NT2/D1 (cell line): ENCODE results near the gene NPIPB4.
"Not testable (repeated sequence)": the region's sequence is repeated elsewhere in the genome, so short reads cannot be mapped to it uniquely, and the experiment has no call there.

Source experiments
- DNase-seq: peaks from one replicate; pipeline ENCODE4 v3.0.0-alpha.2; 2011; ENCODE audit warnings: low read depth, low spot score
- H3K27me3 ChIP-seq: 2 replicates; pipeline ENCODE4 v1.6.0; 2011; ENCODE audit warnings: mild to moderate bottlenecking; ENCODE audit not compliant: insufficient read length, insufficient read depth
- H3K36me3 ChIP-seq: 2 replicates; pipeline ENCODE4 v1.6.1; 2011; ENCODE audit warnings: mild to moderate bottlenecking, low read length, mixed read lengths; ENCODE audit not compliant: insufficient read depth, insufficient read length
- H3K4me1 ChIP-seq: 2 replicates; pipeline ENCODE4 v1.5.1; 2011; ENCODE audit not compliant: insufficient read depth, insufficient read length
- H3K4me3 ChIP-seq: 2 replicates; pipeline ENCODE4 v1.5.1; 2011; ENCODE audit warnings: low read depth; ENCODE audit not compliant: insufficient read length
- H3K9ac ChIP-seq: 2 replicates; pipeline ENCODE4 v1.6.0; 2011; ENCODE audit warnings: low read depth; ENCODE audit not compliant: insufficient read length
- H3K9me3 ChIP-seq: 2 replicates; pipeline ENCODE4 v1.5.1; 2011; ENCODE audit warnings: mild to moderate bottlenecking, low read length; ENCODE audit not compliant: insufficient read depth

NPIPB4 gene

DNA sequence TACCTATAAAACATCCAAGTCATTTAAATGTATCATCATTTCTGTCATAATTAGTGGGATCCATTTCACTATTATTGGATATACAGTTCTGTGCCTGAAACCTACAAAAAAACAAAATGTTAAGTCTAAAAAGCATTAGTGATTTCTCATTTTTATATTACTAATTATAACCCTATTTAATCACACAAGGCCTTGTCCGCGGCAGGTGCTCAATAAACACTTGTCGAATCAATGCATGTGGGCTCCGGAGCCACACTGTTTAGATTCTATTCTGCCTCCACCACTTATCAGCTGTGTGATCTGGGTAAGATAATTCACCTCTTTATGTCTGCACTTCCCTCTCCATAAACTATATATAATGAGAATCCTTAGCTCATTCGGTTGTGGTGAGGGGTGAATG is at the start of gene NPIPB4:
NPIPB4 (minus strand) TSS at position 101 of the 400 bp plus-strand sequence. CDS start 378 bp downstream, outside the sequence.
- H3K9me3 ChIP-seq, H3K9ac ChIP-seq, H3K4me1 ChIP-seq, DNase-seq, H3K27me3 ChIP-seq, H3K4me3 ChIP-seq, H3K36me3 ChIP-seq: not testable (repeated sequence)

DNA sequence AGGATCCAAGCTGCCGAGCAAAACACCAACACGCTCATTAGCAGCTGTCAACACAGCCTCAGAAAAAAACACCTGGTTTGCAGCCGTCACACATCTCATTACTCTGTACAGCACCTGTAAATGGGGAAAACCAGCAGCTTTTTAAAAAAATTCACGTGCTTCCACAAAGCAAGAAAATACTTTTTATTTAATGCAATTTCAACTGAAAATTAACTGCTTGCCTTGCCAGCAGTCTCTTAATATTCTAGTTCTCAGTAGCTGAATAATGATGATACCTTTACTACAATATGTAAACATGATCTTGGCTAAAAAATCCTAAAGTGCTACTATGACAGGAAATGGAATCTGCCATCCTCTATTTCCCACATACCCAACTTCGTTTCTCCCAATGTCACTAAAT is 41.4 kb upstream of the NPIPB4 start:
- H3K36me3 ChIP-seq, H3K27me3 ChIP-seq, H3K4me1 ChIP-seq, H3K9ac ChIP-seq, H3K4me3 ChIP-seq, H3K9me3 ChIP-seq, DNase-seq: not testable (repeated sequence)

DNA sequence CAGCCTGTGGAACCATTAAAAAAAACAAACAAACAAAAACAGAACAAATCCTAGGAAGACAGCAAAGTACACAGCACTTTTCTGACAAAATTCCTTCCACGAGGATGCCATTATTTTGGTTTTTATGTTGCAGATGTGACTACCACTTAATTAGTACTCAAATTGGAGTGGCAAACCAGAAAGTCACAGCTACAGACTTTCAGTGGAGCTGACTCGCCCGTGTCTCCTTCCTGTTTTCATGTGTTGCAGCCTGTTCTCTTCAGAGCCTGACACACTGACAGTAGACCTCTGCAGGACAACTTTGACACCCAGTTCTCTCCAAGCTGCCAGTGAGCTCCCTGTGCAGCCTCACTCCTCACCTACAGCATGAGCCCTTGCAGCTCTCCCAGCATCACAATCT is 24.4 kb upstream of the NPIPB4 start:
- not testable (repeated sequence) for DNase-seq, H3K4me3 ChIP-seq, H3K9me3 ChIP-seq, H3K36me3 ChIP-seq, H3K4me1 ChIP-seq, H3K27me3 ChIP-seq, H3K9ac ChIP-seq

DNA sequence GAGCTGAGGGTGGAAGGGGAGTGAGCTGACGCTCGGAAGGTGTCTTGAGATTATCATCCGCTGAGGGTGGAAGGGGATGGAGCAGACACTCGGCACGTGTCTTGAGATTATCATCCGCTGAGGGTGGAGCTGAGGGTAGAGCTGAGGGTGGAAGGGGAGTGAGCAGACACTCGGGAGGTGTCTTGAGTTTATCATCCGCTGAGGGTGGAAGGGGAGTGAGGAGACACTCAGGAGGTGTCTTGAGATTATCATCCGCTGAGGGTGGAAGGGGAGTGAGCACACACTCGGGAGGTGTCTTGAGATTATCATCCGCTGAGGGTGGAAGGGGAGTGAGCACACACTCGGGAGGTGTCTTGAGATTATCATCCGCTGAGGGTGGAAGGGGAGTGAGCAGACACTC is 20.4 kb downstream of the NPIPB4 start:
- peaks cover 11% of the 10 kb centered on the region for H3K27me3 ChIP-seq
- H3K9me3 ChIP-seq, H3K36me3 ChIP-seq, DNase-seq, H3K4me1 ChIP-seq, H3K4me3 ChIP-seq, H3K9ac ChIP-seq: not testable (repeated sequence)

- H3K9ac ChIP-seq, H3K36me3 ChIP-seq, DNase-seq, H3K4me3 ChIP-seq, H3K4me1 ChIP-seq, H3K9me3 ChIP-seq: not testable (repeated sequence)
- H3K27me3 ChIP-seq, result peaks cover 11% of the 10 kb centered on the region
Measured at GRCh38 chr16:21836334-21836733, 21.2 kb downstream of the NPIPB4 start.

GRCh38 chr16:21835747-21836146 is 21.8 kb downstream of the NPIPB4 start:
- not testable (repeated sequence) for DNase-seq, H3K4me3 ChIP-seq, H3K9ac ChIP-seq, H3K4me1 ChIP-seq, H3K9me3 ChIP-seq, H3K36me3 ChIP-seq
- peaks cover 11% of the 10 kb centered on the region for H3K27me3 ChIP-seq

DNA sequence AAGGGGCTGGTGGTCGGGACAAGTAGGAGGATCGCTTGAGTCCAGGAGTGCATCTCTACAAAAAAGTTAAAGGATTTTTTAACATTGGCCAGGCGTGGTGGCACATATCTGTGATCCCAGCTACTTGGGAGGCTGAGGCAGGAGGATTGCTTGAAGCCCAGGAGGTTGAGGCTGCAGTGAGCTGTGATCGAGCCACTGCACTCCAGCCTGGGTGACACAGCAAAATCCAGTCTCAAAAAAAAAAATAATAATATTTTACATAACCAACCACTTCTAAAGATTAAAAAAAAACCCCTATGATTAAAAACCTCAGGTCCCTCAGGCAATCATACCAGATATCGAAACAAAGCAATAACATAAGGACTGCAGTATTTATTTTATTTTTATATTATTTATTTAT is 23.3 kb downstream of the NPIPB4 start:
- not testable (repeated sequence) for DNase-seq, H3K9me3 ChIP-seq, H3K4me1 ChIP-seq, H3K4me3 ChIP-seq, H3K36me3 ChIP-seq, H3K9ac ChIP-seq
- H3K27me3 ChIP-seq, result peaks cover 11% of the 10 kb centered on the region

DNA sequence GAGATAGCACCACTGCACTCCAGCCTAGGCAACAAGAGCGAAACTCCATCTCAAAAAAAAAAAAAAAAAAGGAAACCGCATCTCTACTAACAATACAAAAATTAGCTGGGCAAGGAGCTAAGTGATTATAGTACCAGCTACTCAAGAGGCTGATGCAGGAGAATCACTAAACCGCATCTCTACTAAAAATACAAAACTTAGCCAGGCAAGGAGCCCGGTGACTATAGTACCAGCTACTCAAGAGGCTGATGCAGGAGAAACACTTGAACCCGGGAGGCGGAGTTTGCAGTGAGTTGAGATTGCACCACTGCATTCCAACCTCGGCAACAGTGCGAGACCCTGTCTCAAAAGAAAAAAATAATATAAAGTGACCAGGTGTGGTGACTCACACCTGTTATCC is 27.6 kb downstream of the NPIPB4 start:
- DNase-seq, H3K4me3 ChIP-seq, H3K9ac ChIP-seq, H3K9me3 ChIP-seq, H3K27me3 ChIP-seq, H3K36me3 ChIP-seq, H3K4me1 ChIP-seq: not testable (repeated sequence)

GRCh38 chr16:21826067-21826706 is 31.4 kb downstream of the NPIPB4 start:
- H3K9me3 ChIP-seq, H3K4me1 ChIP-seq, H3K27me3 ChIP-seq, H3K9ac ChIP-seq, DNase-seq, H3K36me3 ChIP-seq, H3K4me3 ChIP-seq: not testable (repeated sequence)

DNA sequence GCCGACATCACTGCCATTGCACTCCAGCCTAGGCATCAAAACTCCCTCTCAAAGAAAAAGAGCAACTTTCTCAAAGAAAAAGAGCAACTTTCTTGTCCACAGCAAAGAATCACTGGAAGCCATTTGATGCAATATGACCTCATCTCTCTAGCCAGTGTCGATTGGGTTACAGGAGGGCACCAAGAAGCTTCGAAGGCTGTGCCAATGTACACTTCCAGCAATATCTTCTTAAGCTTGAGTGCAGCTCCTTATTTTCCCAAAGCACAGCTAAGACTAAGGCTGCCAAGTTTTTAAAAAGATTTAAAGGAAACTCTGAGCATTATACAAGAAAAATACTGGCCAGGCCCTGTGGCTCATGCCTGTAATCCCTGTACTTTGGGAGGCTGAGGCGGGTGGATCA is 32.0 kb downstream of the NPIPB4 start:
- H3K9ac ChIP-seq, H3K4me3 ChIP-seq, H3K4me1 ChIP-seq, H3K36me3 ChIP-seq, H3K27me3 ChIP-seq, H3K9me3 ChIP-seq, DNase-seq: not testable (repeated sequence)

DNA sequence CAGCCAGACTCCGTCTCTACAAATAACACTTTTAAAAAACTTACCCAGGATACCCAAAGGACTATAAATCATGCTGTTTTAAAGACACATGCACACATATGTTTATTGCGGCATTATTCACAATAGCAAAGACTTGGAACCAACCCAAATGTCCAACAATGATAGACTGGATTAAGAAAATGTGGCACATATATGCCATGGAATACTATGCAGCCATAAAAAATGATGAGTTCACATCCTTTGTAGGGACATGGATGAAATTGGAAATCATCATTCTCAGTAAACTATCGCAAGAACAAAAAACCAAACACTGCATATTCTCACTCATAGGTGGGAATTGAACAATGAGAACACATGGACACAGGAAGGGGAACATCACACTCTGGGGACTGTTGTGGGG is 34.3 kb downstream of the NPIPB4 start:
- H3K27me3 ChIP-seq, H3K4me1 ChIP-seq, H3K9ac ChIP-seq, H3K4me3 ChIP-seq, DNase-seq, H3K9me3 ChIP-seq, H3K36me3 ChIP-seq: not testable (repeated sequence)

- H3K27me3 ChIP-seq, H3K9me3 ChIP-seq, H3K36me3 ChIP-seq, DNase-seq, H3K4me1 ChIP-seq: not testable (repeated sequence)
- Histone ChIP-seq H3K4me3 (peak overlapping the region; percentile 84), H3K9ac (peak overlapping the region; percentile 94)
Measured at GRCh38 chr16:21820908-21821465, 36.6 kb downstream of the NPIPB4 start.
